Skeletal muscle satellite cell (primary cell): Measurements from ENCODE around the gene CABP1.

Source experiments
- H3K27me3 ChIP-seq: 2 replicates; pipeline ENCODE4 v1.7.0; 2013; ENCODE audit warnings: low read length; ENCODE audit not compliant: control insufficient read depth, insufficient read depth
- H3K36me3 ChIP-seq: 2 replicates; pipeline ENCODE4 v1.7.0; 2013; ENCODE audit warnings: mild to moderate bottlenecking, control low read depth, low read length; ENCODE audit not compliant: insufficient read depth
- H3K4me1 ChIP-seq: 2 replicates; pipeline ENCODE4 v1.7.0; 2013; ENCODE audit warnings: low read length; ENCODE audit not compliant: control insufficient read depth, insufficient read depth
- H3K4me2 ChIP-seq: 2 replicates; pipeline ENCODE4 v1.7.0; 2013; ENCODE audit warnings: mild to moderate bottlenecking, low read length
- H3K4me3 ChIP-seq: 2 replicates; pipeline ENCODE4 v1.7.0; 2013; ENCODE audit warnings: low read length
- H3K9ac ChIP-seq: 2 replicates; pipeline ENCODE4 v1.7.0; 2013; ENCODE audit warnings: mild to moderate bottlenecking, low read depth, low read length, moderate library complexity
- H3K9me3 ChIP-seq: replicated peaks from 2 replicates; pipeline ENCODE4 v1.7.0; 2013; ENCODE audit warnings: mild to moderate bottlenecking, control low read depth, low read length

CABP1 gene

GRCh38 chr12:120670667-120671066 is 30.2 kb downstream of the CABP1 start:
- no peaks in the 10 kb centered on the region for H3K36me3 ChIP-seq
- no peak overlapping the region for H3K4me2 ChIP-seq
- peaks cover 2% of the 10 kb centered on the region for H3K4me1 ChIP-seq
- H3K9me3 ChIP-seq = no peaks in the 10 kb centered on the region
- H3K9ac ChIP-seq = no peak overlapping the region
- H3K4me3 ChIP-seq = no peak overlapping the region
- H3K27me3 ChIP-seq = peaks cover 26% of the 10 kb centered on the region

- Histone ChIP-seq H3K36me3 (no peaks in the 10 kb centered on the region), H3K9me3 (no peaks in the 10 kb centered on the region), H3K4me1 (peaks cover 10% of the 10 kb centered on the region), H3K4me3 (no peak overlapping the region), H3K9ac (no peak overlapping the region), H3K27me3 (peaks cover 14% of the 10 kb centered on the region), H3K4me2 (no peak overlapping the region)
Measured at GRCh38 chr12:120674097-120674636, 33.7 kb downstream of the CABP1 start.

- Histone ChIP-seq H3K4me2 (no peak overlapping the region), H3K27me3 (no peaks in the 10 kb centered on the region), H3K4me1 (peaks cover 8% of the 10 kb centered on the region), H3K36me3 (no peaks in the 10 kb centered on the region), H3K4me3 (no peak overlapping the region), H3K9me3 (no peaks in the 10 kb centered on the region), H3K9ac (no peak overlapping the region)
Measured at GRCh38 chr12:120677765-120678473, 37.5 kb downstream of the CABP1 start.

- H3K4me2 ChIP-seq = no peak overlapping the region
- H3K27me3 ChIP-seq = no peaks in the 10 kb centered on the region
- no peak overlapping the region for H3K4me3 ChIP-seq
- H3K9ac ChIP-seq = no peak overlapping the region
- no peaks in the 10 kb centered on the region for H3K9me3 ChIP-seq
- H3K36me3 ChIP-seq = no peaks in the 10 kb centered on the region
- H3K4me1 ChIP-seq = peaks cover 8% of the 10 kb centered on the region
Measured at GRCh38 chr12:120678572-120678971, 38.1 kb downstream of the CABP1 start.

GRCh38 chr12:120680165-120680738 is 39.8 kb downstream of the CABP1 start:
- Histone ChIP-seq H3K9ac (no peak overlapping the region), H3K27me3 (no peaks in the 10 kb centered on the region), H3K4me1 (peaks cover 8% of the 10 kb centered on the region), H3K4me3 (no peak overlapping the region), H3K4me2 (no peak overlapping the region), H3K9me3 (no peaks in the 10 kb centered on the region), H3K36me3 (no peaks in the 10 kb centered on the region)

- Histone ChIP-seq H3K4me1 (peaks cover 15% of the 10 kb centered on the region), H3K9ac (no peak overlapping the region), H3K4me2 (no peak overlapping the region), H3K36me3 (no peaks in the 10 kb centered on the region), H3K4me3 (no peak overlapping the region), H3K27me3 (no peaks in the 10 kb centered on the region), H3K9me3 (no peaks in the 10 kb centered on the region)
Measured at GRCh38 chr12:120684523-120684932, 44.1 kb downstream of the CABP1 start.

GRCh38 chr12:120685522-120685921 is 45.1 kb downstream of the CABP1 start:
- no peaks in the 10 kb centered on the region for H3K36me3 ChIP-seq
- peaks cover 18% of the 10 kb centered on the region for H3K4me1 ChIP-seq
- H3K4me2 ChIP-seq = peak overlapping the region; percentile 93
- no peaks in the 10 kb centered on the region for H3K27me3 ChIP-seq
- no peak overlapping the region for H3K9ac ChIP-seq
- no peak overlapping the region for H3K4me3 ChIP-seq
- H3K9me3 ChIP-seq = no peaks in the 10 kb centered on the region

GRCh38 chr12:120686151-120686689 is 45.8 kb downstream of the CABP1 start:
- Histone ChIP-seq H3K4me3 (peak overlapping the region; percentile 91), H3K9ac (peak overlapping the region; percentile 94), H3K36me3 (no peaks in the 10 kb centered on the region), H3K4me1 (peaks cover 18% of the 10 kb centered on the region), H3K27me3 (no peaks in the 10 kb centered on the region), H3K4me2 (peak overlapping the region; percentile 93), H3K9me3 (no peaks in the 10 kb centered on the region)

- H3K4me3 ChIP-seq = peak within 1 kb of the TSS; percentile 91
- no peaks in the 10 kb centered on the region for H3K27me3 ChIP-seq
- H3K9ac ChIP-seq = peak within 1 kb of the TSS; percentile 94
- H3K9me3 ChIP-seq = no peaks in the 10 kb centered on the region
- H3K4me1 ChIP-seq = peaks cover 18% of the 10 kb centered on the region
- peak within 1 kb of the TSS; percentile 93 for H3K4me2 ChIP-seq
- H3K36me3 ChIP-seq = no peaks in the 10 kb centered on the region
Measured at GRCh38 chr12:120686690-120687577, 46.5 kb downstream of the CABP1 start, which contains the start of gene MLEC. Gene MLEC, plus strand, starts transcription at chr12:120687149. Its CDS starts 148 bp downstream, at chr12:120687297.

- peak overlapping the region; percentile 93 for H3K4me2 ChIP-seq
- H3K4me3 ChIP-seq = peak overlapping the region; percentile 91
- no peaks in the 10 kb centered on the region for H3K9me3 ChIP-seq
- H3K27me3 ChIP-seq = no peaks in the 10 kb centered on the region
- no peaks in the 10 kb centered on the region for H3K36me3 ChIP-seq
- peak overlapping the region; percentile 94 for H3K9ac ChIP-seq
- H3K4me1 ChIP-seq = peaks cover 23% of the 10 kb centered on the region
Measured at GRCh38 chr12:120687578-120688289, 47.3 kb downstream of the CABP1 start.
